NCI-H2227 treated with DMSO at 0.1 percent for 48 hours (cell line): ENCODE measurements around the gene MUL1.

Experiments used
- DNase-seq: peaks from one replicate; lab custom pipeline; 2025; lab: John Stamatoyannopoulos, UW

MUL1 gene

GRCh38 chr1:20485527-20486456 lies 22.2 kb downstream of the MUL1 start, which contains the start of gene CAMK2N1:
Gene CAMK2N1 (minus strand): TSS chr1:20486210. CDS start chr1:20485379, 831 bp downstream.
- DNase-seq: peak; percentile 37

- no peak for DNase-seq
Observed at GRCh38 chr1:20484519-20485462, 23.2 kb downstream of the MUL1 start.

GRCh38 chr1:20483833-20484518 lies 24.0 kb downstream of the MUL1 start:
- DNase-seq: no peak

GRCh38 chr1:20483098-20483832 lies 24.7 kb downstream of the MUL1 start:
- no peak for DNase-seq

GRCh38 chr1:20481643-20482498 lies 26.1 kb downstream of the MUL1 start:
- DNase-seq: no peak

GRCh38 chr1:20480951-20481617 lies 26.9 kb downstream of the MUL1 start:
- DNase-seq: peak; percentile 29

- no peak for DNase-seq
Observed at GRCh38 chr1:20480243-20480944, 27.6 kb downstream of the MUL1 start.

GRCh38 chr1:20479840-20480239 lies 28.1 kb downstream of the MUL1 start:
- no peak for DNase-seq

GRCh38 chr1:20478057-20478635 lies 29.8 kb downstream of the MUL1 start:
- no peak for DNase-seq

GRCh38 chr1:20477348-20478056 lies 30.4 kb downstream of the MUL1 start:
- no peak for DNase-seq

GRCh38 chr1:20476265-20477038 lies 31.5 kb downstream of the MUL1 start:
- no peak for DNase-seq

GRCh38 chr1:20474996-20475395 lies 33.0 kb downstream of the MUL1 start:
- DNase-seq: no peak

GRCh38 chr1:20474333-20474975 lies 33.5 kb downstream of the MUL1 start:
- no peak for DNase-seq

GRCh38 chr1:20473894-20474293 lies 34.1 kb downstream of the MUL1 start:
- DNase-seq: no peak

GRCh38 chr1:20472860-20473711 lies 34.9 kb downstream of the MUL1 start:
- DNase-seq: peak; percentile 88

- DNase-seq: no peak
Observed at GRCh38 chr1:20472121-20472520, 35.8 kb downstream of the MUL1 start.
